Stimulated activated CD8-positive, alpha-beta memory T cell treated with anti-CD3 and anti-CD28 coated beads, Interleukin-15, amount 100 ng/mL, for 48 hours (primary cell): Measurements from ENCODE around the gene SLC25A21.
"Not testable (repeated sequence)": the region's sequence is repeated elsewhere in the genome, so short reads cannot be mapped to it uniquely, and the experiment has no call there.

Experiments used
- DNase-seq, 2 donors: peaks; one replicate each; pipeline ENCODE4 v3.0.0-alpha.2; 2020; ENCODE audit warnings: low read depth in 2 of 2

Gene SLC25A21

DNA sequence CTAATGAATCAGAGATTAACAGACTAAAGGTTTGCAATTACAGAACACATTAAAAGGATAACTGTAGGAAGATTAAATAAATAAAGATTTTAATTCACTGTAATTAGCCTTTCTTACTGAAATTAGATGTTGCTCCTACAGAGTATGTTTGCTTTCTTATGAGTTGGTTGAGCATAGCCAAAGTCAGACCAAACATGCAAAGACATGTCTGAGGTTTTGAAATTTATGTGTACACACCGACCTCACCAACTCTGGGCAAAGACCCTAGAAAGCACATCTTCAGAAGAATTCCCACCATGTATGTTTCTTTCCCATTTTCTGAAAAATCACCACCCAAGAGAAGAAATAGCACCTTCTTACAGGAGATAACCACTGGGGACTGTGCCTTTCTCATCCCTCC lies 351.5 kb downstream of the SLC25A21 start:
- DNase-seq: no peak

DNA sequence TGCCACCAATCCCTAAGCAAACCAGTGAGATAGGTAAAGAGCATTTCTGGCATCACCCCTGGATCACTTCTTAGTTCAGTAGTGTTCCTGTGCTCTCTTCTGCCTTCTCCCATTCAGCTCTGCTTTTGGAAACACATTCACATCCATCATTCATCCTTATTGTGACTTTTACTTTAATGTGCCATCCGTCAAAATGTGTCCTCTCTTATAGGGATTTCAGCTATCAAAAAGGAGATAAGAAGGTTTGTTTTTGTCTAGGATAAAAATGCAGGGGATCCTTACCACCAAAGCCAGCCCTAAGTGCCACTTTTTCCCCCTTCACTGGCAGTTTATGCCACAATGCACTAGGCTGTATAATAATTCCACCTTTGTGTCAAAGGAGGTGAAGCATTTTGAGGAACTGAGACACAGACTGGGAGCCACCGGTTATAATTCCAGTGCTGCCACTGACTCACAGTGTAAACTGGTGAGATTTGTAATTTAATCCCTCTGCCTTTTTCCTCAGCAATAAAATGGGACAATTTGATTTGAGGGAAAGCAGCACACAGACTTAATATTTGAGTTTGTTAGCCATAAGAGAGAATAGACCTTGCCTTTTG lies 352.2 kb downstream of the SLC25A21 start:
- DNase-seq: no peak

- no peak for DNase-seq
These were observed 353.5 kb downstream of the SLC25A21 start for GRCh38 chr14:36818794-36819384.

DNA sequence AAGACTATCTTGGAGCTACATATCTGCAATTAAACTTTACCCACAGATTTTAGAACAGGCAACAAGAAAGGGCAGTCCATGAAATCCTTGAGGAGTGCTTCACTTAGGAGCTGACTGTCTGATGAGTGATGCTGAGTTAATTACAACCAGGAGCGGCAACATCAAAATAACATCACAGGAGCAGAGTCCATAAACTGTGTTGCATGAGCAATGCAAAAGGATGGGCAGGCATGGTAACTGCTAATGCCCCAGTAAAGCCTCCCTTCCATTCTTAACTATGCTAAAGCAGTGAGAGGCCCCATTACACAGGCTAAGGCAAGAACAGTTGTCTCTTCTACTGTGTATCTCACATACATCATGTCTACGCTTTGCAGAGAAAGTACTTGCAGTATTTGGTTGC lies 354.2 kb downstream of the SLC25A21 start:
- DNase-seq: no peak

- no peak for DNase-seq
These were observed 355.1 kb downstream of the SLC25A21 start for GRCh38 chr14:36817071-36817930.

DNA sequence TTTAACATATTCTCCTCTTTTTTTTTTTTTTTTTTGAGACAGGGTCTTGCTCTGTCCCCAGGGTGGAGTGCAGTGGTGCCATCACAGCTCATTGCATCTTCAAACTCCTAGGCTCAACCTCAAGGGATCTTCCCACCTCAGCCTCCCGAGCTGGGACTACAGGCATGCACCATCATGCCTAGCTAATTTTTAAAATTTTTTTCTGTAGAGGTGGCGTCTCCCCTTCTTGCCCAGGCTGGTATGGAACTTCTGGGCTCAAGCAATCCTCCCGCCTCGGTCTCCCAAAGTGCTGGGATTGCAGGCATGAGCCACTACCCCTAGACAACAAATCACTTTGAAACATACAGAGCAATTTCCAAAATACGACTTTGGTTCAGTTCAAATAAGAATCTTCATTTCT lies 355.9 kb downstream of the SLC25A21 start:
- no peak for DNase-seq

- not testable (repeated sequence) for DNase-seq
These were observed 357.6 kb downstream of the SLC25A21 start for GRCh38 chr14:36814783-36815182.

- DNase-seq: no peak
These were observed 362.2 kb downstream of the SLC25A21 start for GRCh38 chr14:36810209-36810608.

DNA sequence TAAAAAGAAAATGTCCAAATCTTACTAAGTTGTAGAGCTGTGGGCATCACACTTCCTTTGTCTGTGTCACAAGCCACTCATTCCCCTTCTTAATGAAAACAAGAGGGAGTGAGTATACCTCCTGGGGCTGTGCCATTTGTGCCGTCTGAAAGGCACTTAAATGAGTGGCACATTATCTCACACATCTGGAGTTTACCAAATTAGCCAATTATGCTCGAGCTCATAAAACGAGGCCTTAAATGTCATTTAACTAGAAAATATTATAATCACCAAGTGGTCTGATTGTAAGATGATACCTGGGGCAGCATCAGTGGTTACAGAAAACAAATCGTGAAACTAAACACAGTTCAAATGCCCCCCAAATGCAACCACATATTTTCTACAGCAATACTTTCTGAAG lies 364.7 kb downstream of the SLC25A21 start:
- no peak for DNase-seq

GRCh38 chr14:36805131-36805559 lies 367.3 kb downstream of the SLC25A21 start:
- no peak for DNase-seq

DNA sequence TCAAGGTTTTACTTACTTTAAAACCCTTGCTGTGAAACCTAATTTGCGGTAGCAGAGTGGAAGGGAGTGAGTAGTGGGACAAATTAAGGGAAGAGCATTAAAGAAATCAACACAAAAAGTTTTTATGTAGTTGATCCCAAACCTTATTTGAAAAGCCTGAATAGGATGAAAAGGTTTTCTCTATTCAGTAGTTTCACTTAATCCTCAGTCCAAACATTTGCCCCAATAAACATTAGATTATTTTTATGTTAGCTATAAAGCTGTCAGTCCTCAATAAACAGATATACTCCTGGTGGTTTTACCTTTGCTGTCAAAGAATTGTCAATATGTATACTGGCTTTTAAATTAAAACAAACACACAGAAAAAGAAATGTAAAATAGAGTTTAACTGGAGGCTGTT lies 374.8 kb downstream of the SLC25A21 start:
- DNase-seq: no peak

GRCh38 chr14:36791402-36791801 lies 381.0 kb downstream of the SLC25A21 start:
- no peak for DNase-seq

DNA sequence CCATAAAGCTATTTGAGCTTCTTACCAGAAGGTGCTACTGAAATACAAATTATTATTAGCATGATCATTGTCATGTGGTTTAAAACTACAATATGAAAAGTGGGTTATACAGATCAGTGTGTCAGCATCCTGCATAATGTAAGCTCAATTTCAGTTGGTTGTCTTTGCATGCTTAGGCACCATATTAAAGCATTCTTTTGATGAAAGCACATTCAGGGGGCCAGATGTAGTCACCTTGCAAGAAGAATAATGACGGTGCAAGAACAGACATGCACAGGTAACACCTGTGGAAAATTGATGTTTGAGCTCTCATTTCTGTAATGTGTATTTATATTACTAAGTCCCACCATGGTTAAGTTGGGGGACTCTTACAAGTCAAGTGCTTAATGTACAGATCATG lies 386.9 kb downstream of the SLC25A21 start:
- no peak for DNase-seq

DNA sequence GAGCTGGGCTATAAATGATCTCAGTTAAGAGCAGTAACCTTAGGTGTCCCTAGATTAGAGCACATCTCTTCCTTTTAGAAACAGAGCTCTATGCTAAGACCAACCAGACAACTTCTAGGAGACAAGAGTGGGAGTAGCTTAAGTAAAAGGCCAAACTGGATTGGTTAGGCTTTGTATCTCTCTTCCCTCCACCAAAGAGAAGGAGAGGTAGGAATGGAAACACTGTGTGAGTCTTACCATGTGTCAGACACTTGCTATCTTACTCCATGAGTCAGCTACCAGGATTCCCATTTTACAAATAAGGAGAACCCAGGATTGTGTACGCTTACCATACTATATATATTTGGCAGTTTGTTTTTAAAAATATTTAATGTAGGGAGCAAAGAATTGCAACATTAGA lies 387.9 kb downstream of the SLC25A21 start:
- DNase-seq: no peak

DNA sequence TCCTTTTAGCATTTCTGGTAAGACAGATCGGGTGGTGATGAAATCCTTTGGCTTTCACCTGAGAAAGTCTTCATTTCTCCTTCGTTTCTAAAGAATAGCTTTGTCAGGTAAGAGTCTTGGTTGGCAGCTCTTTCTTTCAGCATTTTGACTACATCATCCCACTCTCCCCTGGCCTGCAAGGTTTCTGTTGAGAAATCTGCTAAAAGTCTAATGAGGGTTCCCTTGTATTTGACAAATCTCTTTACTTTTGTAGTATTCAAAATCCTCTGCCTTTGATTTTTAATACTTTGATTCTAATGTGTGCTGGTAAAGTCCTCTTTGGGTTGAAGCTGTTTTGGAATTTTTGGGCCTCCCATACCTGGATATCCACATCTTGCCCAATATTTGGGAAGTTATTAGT lies 390.5 kb downstream of the SLC25A21 start:
- DNase-seq: no peak

- no peak for DNase-seq
These were observed 398.8 kb downstream of the SLC25A21 start for GRCh38 chr14:36773558-36773957.

DNA sequence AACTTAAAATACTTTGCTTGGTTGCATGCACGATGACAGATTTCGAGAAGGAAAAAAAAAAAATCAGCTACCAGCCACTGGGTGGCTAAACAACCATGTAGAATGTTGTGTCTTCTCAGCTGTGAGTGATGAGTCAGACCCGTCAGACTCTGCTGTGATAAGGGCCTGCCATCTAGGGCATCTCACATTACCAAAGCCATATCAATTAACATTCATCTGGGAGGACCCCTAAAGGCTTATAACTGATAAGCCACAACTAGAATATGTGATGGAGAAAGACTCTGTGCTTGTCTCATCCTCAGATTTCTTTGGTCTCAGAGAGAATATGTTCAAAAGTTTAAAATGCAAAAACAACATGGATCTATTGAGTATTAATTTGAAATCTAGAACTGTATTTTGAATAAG lies 399.3 kb downstream of the SLC25A21 start:
- no peak for DNase-seq

GRCh38 chr14:36771028-36771640 lies 401.3 kb downstream of the SLC25A21 start:
- DNase-seq: no peak

DNA sequence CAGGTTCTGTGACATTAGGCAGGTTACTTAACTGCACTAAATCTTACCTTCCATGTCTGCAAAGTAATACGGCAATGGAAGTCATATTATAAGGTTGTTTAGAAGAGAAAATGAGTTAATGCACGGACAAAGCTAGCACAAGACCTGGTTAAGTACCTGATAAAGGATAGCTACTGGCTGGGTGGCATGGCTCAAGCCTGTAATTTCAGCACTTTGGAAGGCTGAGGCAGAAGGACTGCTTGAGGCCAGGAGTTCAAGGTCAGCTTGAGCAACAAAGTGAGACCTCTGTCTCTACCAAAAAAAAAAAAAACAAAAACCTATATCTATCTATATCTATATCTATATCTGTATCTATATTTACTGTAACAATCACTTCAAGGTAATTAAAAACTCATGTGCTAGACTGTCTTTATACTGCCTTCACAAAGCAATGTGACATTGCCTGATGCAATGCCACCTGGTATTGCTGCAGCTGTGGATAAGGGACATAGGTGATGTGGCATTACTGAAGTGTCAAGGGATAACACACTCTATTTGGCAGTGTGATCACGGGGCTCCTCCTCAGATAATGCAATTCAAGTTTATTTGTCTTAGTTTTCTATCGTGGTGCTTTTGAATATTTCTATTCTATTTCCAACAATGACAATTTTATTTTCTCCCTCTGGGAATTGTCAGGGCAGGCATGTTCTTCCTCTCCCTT lies 403.6 kb downstream of the SLC25A21 start:
- DNase-seq: no peak

- DNase-seq: no peak
These were observed 404.7 kb downstream of the SLC25A21 start for GRCh38 chr14:36767603-36768281.

DNA sequence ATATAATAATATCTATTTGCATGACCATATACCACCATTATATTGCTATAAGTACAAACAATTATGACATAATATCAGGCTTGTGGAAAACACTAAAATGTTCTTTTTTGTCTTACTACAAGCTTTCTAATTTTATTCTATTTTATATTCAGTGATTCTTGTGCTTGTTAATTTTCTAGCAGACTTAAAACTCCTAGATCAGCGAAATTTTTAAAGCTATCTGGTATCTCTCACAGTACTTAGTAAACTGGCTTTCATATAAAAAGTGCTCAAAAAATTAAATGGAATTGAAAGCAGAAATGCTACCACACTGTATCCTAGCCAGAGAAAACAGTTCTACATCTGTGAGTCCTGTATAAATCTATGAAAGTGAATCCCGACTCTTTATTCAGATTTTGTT lies 405.4 kb downstream of the SLC25A21 start:
- no peak for DNase-seq
